NB4 (cell line): ENCODE measurements around the gene APOBEC4.
"Not testable (repeated sequence)": the region's sequence is repeated elsewhere in the genome, so short reads cannot be mapped to it uniquely, and the experiment has no call there.

ENCODE experiments used
- CTCF ChIP-seq: IDR thresholded peaks from one replicate; pipeline ENCODE4 v1.5.1; 2012; ENCODE audit warnings: low read depth, low read length
- POLR2A ChIP-seq: IDR thresholded peaks from 2 replicates; pipeline ENCODE4 v1.6.1; 2011; ENCODE audit warnings: mild to moderate bottlenecking; ENCODE audit not compliant: insufficient read length; ENCODE audit errors: extremely low read depth
- TF ChIP-seq, protein P1 (sequence below): IDR thresholded peaks from 2 replicates; pipeline ENCODE4 v1.6.1; 2011; ENCODE audit warnings: low read depth, low read length

DNA sequence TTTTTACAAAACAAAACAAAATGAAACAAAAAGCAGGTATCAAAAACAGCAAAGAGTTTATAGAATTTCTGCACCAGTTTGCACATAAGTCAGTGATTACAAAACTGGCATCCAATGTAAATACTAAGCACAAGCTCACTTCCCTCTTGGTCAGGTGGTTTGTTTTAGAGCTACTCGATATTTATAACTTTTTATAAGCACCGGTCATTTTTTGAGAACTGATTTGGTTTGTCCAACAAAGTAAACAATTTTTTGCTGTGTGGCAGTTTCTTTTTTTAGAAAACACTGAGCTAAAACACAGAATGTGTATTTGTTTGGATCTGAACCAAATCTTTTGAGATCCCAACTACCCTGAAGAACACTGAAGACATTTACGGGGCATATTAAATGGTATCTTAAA, 26.9 kb downstream of the APOBEC4 start:
- TF ChIP-seq CTCF, POLR2A: not testable (repeated sequence)
- TF ChIP-seq, protein P1, sequence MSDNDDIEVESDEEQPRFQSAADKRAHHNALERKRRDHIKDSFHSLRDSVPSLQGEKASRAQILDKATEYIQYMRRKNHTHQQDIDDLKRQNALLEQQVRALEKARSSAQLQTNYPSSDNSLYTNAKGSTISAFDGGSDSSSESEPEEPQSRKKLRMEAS: not testable (repeated sequence)
